Tongue (tissue), 2 donors: ENCODE results near the gene KIF15. TPM values are rescaled to one million over a fixed set of nuclear protein-coding genes. Genes with fewer than 3 reads are reported as not detected.
"Not testable (repeated sequence)": the region's sequence is repeated elsewhere in the genome, so short reads cannot be mapped to it uniquely, and the experiment has no call there.

Source experiments
- DNase-seq: peaks from one replicate; pipeline ENCODE4 v3.0.0-alpha.2; 2015
- total RNA-seq: library from RNA; depleted of rRNA; stranded (reverse); fragments of >200 nt; gene quantifications from one replicate; pipeline ENCODE4 v1.2.3, GENCODE V29; 2014

KIF15 gene
- total RNA-seq, 1 donor from 2014 or later, result 8.8 TPM

GRCh38 chr3:44827196-44827595 is 65.6 kb downstream of the KIF15 start:
- no peak for DNase-seq

DNA sequence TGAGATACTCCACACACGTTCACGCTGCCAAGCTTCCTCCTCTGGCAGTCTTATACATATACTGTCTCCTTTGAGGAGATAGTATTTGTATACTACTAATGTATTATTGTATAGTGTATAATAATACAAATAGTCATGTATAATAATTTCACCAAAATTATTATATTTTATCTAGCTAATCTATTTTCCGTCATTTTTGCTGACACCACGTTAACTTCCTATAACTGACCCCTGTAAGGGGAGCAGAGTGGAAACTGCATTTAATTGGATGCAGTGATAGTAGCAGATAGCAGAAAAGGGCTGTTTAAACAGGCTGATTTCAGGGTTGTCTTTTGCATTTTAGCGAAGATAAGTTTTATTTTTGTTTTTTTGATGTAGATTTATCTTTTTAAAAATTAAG is 69.6 kb downstream of the KIF15 start:
- DNase-seq, result no peak

- no peak for DNase-seq
Observed at GRCh38 chr3:44832032-44832431, 70.4 kb downstream of the KIF15 start.

DNA sequence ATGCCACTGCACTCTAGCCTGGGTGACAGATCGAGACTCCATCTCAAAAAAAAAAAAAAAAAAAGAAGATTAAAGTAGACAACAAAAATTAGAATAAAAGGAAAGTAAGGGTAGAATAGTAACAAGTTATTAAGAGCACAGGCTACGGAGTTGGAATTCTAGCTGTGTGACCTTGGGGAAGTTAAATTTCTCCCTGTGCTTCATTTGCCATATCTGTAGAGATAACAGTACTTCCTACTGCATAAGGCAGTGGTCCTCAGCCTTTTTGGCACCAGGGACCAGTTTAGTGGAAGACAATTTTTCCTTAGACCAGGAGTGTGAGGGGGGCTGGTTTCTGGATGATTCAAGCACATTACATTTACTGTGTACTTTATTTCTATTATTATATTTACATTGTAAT is 71.4 kb downstream of the KIF15 start:
- no peak for DNase-seq

GRCh38 chr3:44833394-44833793 is 71.8 kb downstream of the KIF15 start:
- no peak for DNase-seq

GRCh38 chr3:44835684-44836083 is 74.1 kb downstream of the KIF15 start:
- no peak for DNase-seq

DNA sequence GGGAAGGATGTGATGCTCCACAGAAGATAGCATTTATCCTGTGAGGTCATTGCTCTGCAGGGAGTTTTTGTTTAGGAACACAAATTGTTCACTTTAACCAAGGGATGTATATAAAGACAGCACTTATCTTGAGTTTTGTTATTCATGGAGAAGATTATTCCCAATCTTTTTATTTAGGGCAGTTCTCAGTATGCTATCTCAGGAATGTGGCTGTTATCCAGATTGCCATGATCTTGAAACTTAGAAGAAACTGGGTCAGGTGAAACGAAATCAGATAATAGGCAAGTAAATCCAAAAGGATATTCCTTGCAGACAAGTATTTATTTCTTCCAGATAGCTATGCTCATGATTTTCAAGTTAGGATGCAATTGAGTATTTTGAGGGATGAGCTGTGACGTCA is 80.8 kb downstream of the KIF15 start:
- no peak for DNase-seq

GRCh38 chr3:44845528-44846520 is 84.2 kb downstream of the KIF15 start:
- DNase-seq, result no peak

DNA sequence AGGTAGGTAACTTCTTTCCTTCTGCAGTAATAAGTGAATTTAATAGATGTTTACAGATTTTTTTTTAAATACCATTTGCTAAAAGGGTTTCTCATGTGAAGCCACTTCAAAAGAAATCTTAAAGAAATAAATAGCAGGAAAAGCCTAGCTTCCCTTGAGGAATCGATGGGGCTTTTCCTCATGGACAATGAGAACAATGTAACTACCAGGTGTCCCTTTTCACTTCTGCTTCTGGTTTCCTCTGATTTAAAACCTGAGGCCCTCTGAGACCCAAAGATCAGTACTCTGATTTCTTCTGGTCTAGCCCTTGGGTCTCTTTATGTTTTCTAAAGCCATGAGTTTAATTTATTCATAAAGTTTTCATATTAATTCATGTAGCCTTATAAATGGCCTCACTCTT is 87.0 kb downstream of the KIF15 start:
- no peak for DNase-seq

DNA sequence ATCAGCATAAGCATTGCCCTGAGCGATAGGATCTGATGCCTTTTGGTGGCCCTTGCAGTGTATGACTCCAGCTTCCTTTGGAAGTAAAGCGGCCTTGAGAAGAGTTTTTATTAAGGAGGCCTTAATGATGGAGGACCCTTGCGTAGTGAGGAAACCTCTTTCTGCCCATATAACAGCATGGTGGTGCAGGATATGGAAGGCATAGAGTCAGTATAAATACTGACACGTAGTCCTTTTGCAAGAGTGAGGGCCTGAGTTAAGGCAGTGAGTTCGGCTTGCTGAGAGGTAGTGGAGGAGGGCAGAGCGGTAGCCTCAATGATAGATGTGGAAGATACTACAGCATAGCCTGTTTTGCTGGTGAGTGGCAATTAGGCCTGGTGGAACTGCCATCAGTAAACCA is 95.1 kb downstream of the KIF15 start:
- not testable (repeated sequence) for DNase-seq

- no peak for DNase-seq
Observed at GRCh38 chr3:44860117-44860516, 98.5 kb downstream of the KIF15 start.

DNA sequence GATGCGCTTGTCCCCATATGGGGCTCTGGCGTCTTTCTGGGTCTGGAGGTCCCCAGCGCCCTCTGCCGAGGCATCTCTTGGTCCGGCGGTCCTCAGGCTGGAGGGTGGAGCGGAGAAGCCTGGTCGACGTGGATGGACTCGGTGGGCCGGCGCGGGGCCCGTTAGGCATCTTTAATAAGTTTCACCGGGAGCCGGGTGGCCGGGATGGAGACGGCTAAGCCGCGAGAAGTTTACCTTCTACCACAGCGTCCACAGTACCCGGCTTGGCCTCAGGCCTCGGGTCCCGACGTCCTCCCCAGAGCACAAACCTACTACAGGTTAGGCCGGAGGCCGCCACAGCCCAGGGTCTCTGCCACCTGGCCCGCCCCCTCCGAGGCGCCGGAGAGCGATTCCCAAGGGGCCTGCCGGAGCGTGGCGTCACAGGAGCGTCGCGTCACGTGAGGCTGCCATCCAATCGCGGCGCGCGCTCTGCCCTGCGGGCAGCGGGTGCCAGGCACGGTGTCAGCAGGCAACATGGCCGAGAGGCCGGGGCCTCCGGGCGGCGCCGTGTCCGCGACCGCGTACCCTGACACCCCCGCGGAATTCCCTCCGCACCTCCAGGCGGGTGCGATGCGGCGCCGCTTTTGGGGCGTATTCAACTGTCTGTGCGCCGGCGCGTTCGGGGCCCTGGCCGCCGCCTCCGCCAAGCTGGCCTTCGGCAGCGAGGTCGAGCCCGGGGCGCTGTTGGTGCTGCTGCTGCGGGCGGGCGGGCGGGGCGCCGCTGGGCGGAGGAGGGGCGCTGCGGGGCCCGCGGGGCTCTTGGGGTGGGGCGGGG is 100.0 kb downstream of the KIF15 start, which contains the start of gene TMEM42:
TMEM42 (plus strand) TSS at position 501 of the 814 bp plus-strand sequence; CDS start at position 514, 13 bp downstream.
- DNase-seq, result peak; percentile 97

DNA sequence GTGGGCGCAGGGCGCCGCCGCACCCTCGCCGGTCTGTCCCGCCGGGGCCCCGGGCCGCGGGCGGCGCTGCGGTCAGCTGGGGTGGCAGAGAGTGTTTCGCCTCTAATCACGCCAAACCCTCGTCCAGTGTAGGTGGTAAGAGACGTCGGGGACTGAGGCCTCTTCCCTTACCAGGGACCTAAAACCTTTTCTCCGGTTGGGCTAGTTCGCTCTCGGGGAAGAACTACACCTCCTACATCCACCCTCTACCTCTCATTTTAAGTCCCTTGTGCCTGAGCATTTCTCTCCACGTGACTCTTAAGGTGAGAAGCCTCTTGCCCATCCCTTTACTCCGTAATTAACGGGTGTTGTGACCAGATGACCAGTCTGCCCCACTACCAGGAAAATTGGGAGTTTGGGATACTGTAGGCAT is 100.6 kb downstream of the KIF15 start:
- DNase-seq, result peak; percentile 50

DNA sequence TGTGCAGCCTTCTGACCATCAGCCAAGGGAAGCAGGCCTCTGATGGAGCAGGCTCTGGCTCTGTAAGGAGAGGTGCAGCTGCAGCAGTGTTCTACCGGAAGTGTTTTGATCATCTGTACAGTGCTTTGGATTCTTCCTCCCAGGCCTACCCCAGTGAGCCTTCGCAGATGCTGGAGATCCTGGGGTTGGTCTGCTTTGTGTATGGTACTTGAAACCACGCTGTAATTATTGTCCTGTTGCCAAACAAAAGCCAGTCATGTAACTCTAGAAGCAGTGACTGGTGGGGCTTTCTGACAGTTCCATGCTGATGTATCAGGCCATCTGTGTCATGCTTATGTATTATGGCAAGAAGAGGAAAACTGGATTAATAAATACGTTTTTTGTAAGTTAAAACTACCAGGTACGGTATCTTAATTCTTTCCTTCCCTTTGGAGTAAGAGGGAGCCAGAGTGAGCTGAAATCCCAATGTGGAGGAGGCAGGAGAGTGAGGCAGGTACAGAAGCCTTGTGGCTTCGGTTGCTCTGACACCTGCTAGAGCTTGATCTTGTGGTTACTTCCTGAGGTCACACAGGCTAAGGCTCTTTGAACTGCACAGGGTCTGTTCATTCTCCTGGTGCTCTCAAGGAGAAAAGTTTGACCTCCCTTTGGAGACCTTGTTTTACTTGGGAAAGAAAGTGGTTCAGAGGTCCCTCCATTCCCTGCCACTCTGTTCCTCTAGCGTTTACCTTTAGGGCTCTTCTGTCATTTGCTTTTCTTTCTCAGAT is 103.9 kb downstream of the KIF15 start:
- DNase-seq, result peak; percentile 66

GRCh38 chr3:44867421-44868111 is 106.0 kb downstream of the KIF15 start:
- DNase-seq, result no peak

DNA sequence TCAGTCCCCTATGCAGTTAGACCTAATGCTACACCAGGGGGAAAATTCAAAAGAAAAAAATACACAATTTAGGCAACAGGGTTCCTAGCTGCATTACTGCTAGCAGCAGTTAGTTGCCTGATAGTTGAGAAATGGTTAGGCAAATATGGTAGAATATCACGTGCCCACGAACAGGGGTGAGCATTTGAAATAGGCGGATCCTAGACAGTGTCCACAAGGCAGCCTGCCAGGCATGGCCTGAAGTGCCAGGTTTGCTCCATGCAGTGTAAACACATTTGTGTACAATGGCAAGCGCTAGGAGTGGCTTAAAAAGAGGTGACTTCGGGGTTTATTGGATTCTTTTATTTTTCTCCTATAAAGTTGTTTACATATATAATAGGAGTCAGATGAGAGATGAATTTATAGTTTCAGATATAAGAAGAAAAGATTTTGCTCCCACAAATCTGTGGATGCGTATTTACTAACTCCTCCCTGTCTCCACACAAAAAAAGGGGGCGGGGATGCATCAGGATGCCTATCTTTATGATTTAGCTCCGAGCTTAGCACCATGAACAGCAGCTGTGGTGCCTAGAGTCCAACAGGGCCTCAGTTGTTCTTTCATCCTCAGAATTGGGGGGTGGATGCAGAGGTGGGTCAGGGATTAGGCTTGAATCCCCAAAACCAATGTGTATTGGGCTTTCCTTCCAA is 108.9 kb downstream of the KIF15 start:
- DNase-seq, result no peak

GRCh38 chr3:44874308-44874707 is 112.7 kb downstream of the KIF15 start, which contains the start of gene TGM4:
TSS of gene TGM4 (plus strand) at chr3:44874608. CDS start at chr3:44874679, 71 bp downstream.
- DNase-seq, result no peak

DNA sequence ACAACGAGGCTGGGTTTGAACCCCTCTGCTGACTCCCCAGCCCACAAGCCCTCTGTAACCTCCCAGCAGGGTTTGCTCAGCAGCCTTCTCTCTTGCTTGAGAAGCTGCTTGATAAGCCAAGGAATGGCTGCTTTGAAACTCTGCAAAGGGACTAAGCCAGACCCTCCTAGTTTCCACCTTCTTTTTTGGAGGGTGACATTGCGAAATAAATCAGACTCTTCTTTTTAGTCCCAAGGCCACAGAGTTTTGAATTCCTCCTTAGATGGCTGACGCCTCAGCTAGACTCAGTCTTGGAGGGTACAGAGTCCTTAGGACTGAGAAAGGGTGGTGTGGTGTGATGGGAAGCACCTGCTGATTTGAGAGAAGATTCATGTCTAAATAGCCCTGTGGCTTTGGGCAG is 114.0 kb downstream of the KIF15 start:
- DNase-seq, result no peak

DNA sequence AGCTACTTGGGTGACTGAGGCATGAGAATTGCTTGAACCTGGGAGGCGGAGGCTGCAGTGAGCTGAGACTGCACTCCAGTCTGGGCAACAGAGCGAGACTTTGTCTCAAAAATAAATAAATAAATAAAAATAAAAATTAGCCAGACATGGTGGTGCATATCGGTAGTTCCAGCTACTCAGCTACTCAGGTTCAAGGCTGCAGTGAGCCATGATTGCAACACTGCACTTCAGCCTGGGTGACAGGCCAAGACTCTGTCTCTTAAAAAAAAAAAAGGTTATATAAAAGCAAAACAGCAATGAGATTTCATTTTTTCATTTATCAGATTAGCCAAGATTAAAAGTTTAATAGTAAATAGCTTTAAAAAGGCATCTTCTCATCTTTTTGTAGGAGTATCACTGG is 115.7 kb downstream of the KIF15 start:
- no peak for DNase-seq

DNA sequence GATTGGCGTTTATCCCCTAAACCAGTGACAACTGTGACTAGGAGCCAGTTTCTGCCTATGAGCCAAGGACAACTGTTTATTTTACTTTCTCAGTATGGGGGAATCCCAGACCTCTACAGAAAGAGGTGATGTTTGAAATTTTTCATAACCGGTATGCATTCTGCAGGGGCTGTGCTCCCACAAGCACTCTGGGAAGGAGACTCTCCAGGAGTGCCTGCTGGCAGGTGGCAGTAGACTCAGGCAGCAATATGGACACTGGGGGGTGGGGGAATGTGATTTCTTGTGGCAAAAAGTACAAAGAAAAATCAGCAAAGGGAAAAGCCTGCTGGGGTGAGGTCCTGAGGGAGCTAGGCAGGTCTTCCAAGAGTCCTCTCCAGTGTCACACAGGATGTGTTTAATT is 118.7 kb downstream of the KIF15 start:
- DNase-seq, result no peak
